Transverse colon (tissue), 4 donors: ENCODE measurements around the gene MYOF. TPM values are rescaled to one million over a fixed set of nuclear protein-coding genes. Genes with fewer than 3 reads are reported as not detected.
A peak's percentile ranks its signal among the peaks of the same experiment; 100 is the strongest.

Experiments
- DNase-seq: peaks from one replicate; pipeline ENCODE4 v3.0.0-alpha.2; 2019
- H3K27ac ChIP-seq, 4 donors: fragments of 200-600 bp; sonication (generic); 2 replicates each; pipeline ENCODE4 v1.5.1; 2016 to 2018; ENCODE audit warnings: inconsistent platforms in 4 of 4
- H3K27me3 ChIP-seq: fragments of 200-600 bp; sonication (generic); 2 replicates; pipeline ENCODE4 v1.5.1; 2017; ENCODE audit warnings: inconsistent platforms
- H3K36me3 ChIP-seq, 4 donors: fragments of 200-600 bp; sonication (generic); 2 replicates each; pipeline ENCODE4 v1.5.1; 2017 to 2019; ENCODE audit warnings: inconsistent platforms in 4 of 4
- H3K4me1 ChIP-seq, 4 donors: fragments of 200-600 bp; sonication (generic); 2 replicates each; pipeline ENCODE4 v1.5.1; 2017 to 2020; ENCODE audit warnings: inconsistent platforms in 4 of 4
- H3K4me3 ChIP-seq, 4 donors: fragments of 200-600 bp; sonication (generic); 1 replicate in 1 of 4; 2 replicates in 3 of 4; pipeline versions ENCODE4 v1.5.1 to v1.6.1; 2017 to 2019; ENCODE audit warnings: inconsistent platforms in 4 of 4
- H3K9me3 ChIP-seq, 2 donors: fragments of 200-600 bp; sonication (generic); 2 replicates each; pipeline ENCODE4 v1.5.1; 2017 to 2019; ENCODE audit warnings: inconsistent platforms in 2 of 2
- EP300 ChIP-seq: sonication (generic); formaldehyde crosslinking; IDR thresholded peaks from one replicate; pipeline ENCODE4 v1.6.1; 2017; ENCODE audit warnings: antibody characterized with exemption, low read depth
- POLR2A ChIP-seq: fragments of 450-650 bp; IDR thresholded peaks from one replicate; pipeline ENCODE4 v1.6.1; 2016; ENCODE audit warnings: antibody characterized with exemption, mild to moderate bottlenecking, moderate library complexity
- POLR2AphosphoS5 ChIP-seq, 3 donors: sonication (generic); formaldehyde crosslinking; IDR thresholded peaks; one replicate each; pipeline ENCODE4 v1.6.1; 2016; ENCODE audit warnings: antibody characterized with exemption in 3 of 3
- WGBS, 2 donors: methylation state at CpG; one replicate each; pipeline ENCODE4 v1.1.5; 2018; ENCODE audit warnings: low coverage in 1 of 2; 5-methylcytosine and 5-hydroxymethylcytosine counted together
- in situ Hi-C, 4 donors: fragments of 200-750 bp; cut with MboI; loops; one replicate each; pipeline versions ENCODE4 v1.15.0 to v1.15.1; 2017; ENCODE audit warnings: low sequenced_read_pairs in 3 of 4, low pct_ligation_motif_present in 1 of 4, low pct_unique_long_range_greater_than_20kb in 1 of 4
- intact Hi-C: fragments of 100-400 bp; cut with DNase I; formaldehyde crosslinking; loops from one replicate; pipeline ENCODE4 v1.15.1; 2023; ENCODE audit warnings: low total_unique reads
- total RNA-seq, 4 donors: library from RNA; depleted of rRNA; stranded (reverse); fragments of >200 nt; gene quantifications; one replicate each; pipeline ENCODE4 v1.1.0, GENCODE V29; 2016
- TF ChIP-seq, protein P1 (sequence below), 5 experiments: fragments of 200-600 bp in 3 of 5; fragments of 450-650 bp in 2 of 5; sonication (generic) in 3 of 5; IDR thresholded peaks; 1 replicate in 2 of 5; 2 replicates in 3 of 5; pipeline ENCODE4 v1.5.1; 2016 to 2017; ENCODE audit warnings: antibody characterized with exemption in 5 of 5, inconsistent platforms in 3 of 5, mild to moderate bottlenecking in 2 of 5, moderate library complexity in 1 of 5

Gene MYOF
- total RNA-seq, 4 donors from 2014 or later: 18.9 to 57.2 (median 50.2) TPM

DNA sequence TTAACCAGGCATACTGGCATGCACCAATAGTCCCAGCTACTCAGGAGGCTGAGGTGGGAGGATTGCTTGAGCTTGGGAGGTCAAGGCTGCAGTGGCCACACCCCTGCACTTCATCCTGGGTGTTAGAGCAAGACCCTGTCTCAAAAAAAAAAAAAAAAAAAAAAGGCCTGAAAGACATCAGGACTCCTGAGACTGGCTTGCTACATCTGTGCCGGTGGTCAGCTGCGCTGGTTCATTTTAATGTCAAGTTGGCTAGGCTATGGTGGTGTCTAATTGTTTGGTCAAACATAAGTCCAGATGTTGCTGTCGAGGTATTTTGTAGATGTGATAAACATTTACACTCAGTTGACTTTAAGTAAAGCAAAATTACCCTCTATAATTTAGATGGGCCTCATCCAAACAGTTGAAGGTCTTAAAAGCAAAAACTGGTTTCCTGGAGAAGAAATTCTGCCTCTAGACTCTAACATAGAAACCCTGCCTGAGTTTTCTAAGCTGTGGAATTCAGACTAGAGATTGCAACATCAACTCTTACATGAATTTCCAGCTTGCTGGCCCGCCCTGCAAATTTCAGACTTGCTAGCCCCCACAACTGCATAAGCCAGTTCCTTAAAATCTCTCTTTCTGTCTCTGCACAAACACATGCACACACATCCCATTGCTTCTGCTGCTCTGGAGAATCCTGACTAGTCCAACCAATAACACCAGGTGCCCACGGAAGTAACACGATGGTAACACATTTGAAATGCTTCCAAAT lies 18.2 kb downstream of the MYOF start:
- intact Hi-C loops: no loop called here
- WGBS, 2 donors: 49 to 55% methylated on average over 3 to 6 of the region's 6 CpGs
- H3K4me1 ChIP-seq: peaks cover 39 to 82% (median 51%) of the 10 kb centered on the region in 4 donors

DNA sequence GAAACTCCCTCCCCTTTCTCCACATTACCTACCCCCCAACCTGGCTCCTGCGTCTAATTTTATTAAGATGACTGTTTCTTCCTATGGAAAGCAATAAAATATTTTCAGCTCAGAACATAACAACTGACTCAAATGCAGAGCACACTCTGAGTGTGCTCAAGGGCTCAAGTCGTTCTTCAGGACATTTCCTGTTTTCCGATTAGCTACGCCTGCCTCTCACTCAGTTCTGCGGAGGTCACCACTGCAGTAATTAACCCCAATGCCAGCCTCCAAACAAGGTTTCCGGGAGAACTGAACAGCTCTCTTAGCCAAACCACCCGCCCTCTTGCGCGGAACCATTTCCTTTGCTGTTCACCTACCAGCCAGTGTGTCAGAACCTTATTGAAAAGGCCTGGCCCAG lies 19.3 kb downstream of the MYOF start:
- peaks cover 45 to 83% (median 56%) of the 10 kb centered on the region in 4 donors for H3K4me1 ChIP-seq
- no peaks in the 10 kb centered on the region for H3K9me3 ChIP-seq
- WGBS, 2 donors: 54 to 67% methylated on average over 7 to 9 of the region's 9 CpGs
- H3K27ac ChIP-seq: peak overlapping the region; percentile 86 to 97 (median 94)
- TF ChIP-seq, protein P1, sequence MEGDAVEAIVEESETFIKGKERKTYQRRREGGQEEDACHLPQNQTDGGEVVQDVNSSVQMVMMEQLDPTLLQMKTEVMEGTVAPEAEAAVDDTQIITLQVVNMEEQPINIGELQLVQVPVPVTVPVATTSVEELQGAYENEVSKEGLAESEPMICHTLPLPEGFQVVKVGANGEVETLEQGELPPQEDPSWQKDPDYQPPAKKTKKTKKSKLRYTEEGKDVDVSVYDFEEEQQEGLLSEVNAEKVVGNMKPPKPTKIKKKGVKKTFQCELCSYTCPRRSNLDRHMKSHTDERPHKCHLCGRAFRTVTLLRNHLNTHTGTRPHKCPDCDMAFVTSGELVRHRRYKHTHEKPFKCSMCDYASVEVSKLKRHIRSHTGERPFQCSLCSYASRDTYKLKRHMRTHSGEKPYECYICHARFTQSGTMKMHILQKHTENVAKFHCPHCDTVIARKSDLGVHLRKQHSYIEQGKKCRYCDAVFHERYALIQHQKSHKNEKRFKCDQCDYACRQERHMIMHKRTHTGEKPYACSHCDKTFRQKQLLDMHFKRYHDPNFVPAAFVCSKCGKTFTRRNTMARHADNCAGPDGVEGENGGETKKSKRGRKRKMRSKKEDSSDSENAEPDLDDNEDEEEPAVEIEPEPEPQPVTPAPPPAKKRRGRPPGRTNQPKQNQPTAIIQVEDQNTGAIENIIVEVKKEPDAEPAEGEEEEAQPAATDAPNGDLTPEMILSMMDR (IDR thresholded peaks at IDR 0.05): no peak
- TF ChIP-seq POLR2AphosphoS5 (IDR thresholded peaks at IDR 0.05): peak in 2 of 3 donors; percentile 11 to 25
- TF ChIP-seq POLR2A: no peak
- TF ChIP-seq EP300: peak; percentile 42
- H3K36me3 ChIP-seq: no peaks in the 10 kb centered on the region
- intact Hi-C loops: no loop called here
- no peaks in the 10 kb centered on the region for H3K27me3 ChIP-seq
- no peak overlapping the region for H3K4me3 ChIP-seq
- in situ Hi-C loops: no loop called here
- DNase-seq: no peak

More for the DNA sequence above, 18.2 kb downstream of the MYOF start:
- in situ Hi-C loops: no loop called here
- H3K9me3 ChIP-seq: no peaks in the 10 kb centered on the region
- no peaks in the 10 kb centered on the region for H3K36me3 ChIP-seq
- peak overlapping the region; percentile 86 to 97 (median 94) for H3K27ac ChIP-seq
- no peak overlapping the region for H3K4me3 ChIP-seq
- TF ChIP-seq EP300 (no peak), POLR2AphosphoS5 (IDR thresholded peaks at IDR 0.05) (peak in 2 of 3 donors; percentile 12 to 36), POLR2A (no peak)
- TF ChIP-seq, protein P1 (IDR thresholded peaks at IDR 0.05): no peak
- DNase-seq: peak; percentile 37
- no peaks in the 10 kb centered on the region for H3K27me3 ChIP-seq

DNA sequence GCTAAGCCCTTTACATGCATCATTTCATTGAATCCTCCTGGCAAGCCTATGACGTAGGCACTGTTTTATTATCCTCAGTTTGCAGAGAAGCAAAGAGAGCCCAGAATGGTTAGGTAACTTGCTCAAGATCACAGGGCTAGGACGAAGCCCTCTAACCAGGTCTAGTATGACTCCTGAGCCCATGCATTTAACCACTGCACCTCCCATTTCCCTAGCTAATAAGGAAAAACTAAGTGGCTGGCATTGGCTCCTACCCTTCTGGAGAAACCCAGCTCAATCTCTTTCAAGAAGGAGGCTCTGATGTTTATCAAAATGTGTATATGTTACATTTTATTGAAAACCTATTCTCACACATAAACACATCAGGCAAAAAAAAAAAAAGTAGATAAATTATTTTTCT lies 19.8 kb downstream of the MYOF start:
- H3K9me3 ChIP-seq: no peaks in the 10 kb centered on the region
- H3K27me3 ChIP-seq: no peaks in the 10 kb centered on the region
- no peaks in the 10 kb centered on the region for H3K36me3 ChIP-seq
- in situ Hi-C loops: no loop called here
- 30% methylated on average over 2 of the region's 2 CpGs; no CpG with 5 or more reads in 1 of the 2 donors for WGBS, 2 donors
- peaks cover 46 to 84% (median 58%) of the 10 kb centered on the region in 4 donors for H3K4me1 ChIP-seq
- no peak for DNase-seq
- intact Hi-C loops: no loop called here
- TF ChIP-seq POLR2AphosphoS5 (IDR thresholded peaks at IDR 0.05) (no peak), EP300 (no peak), POLR2A (no peak)
- TF ChIP-seq, protein P1 (IDR thresholded peaks at IDR 0.05): no peak
- H3K27ac ChIP-seq: peak overlapping the region; percentile 86 to 97 (median 94)
- no peak overlapping the region for H3K4me3 ChIP-seq

DNA sequence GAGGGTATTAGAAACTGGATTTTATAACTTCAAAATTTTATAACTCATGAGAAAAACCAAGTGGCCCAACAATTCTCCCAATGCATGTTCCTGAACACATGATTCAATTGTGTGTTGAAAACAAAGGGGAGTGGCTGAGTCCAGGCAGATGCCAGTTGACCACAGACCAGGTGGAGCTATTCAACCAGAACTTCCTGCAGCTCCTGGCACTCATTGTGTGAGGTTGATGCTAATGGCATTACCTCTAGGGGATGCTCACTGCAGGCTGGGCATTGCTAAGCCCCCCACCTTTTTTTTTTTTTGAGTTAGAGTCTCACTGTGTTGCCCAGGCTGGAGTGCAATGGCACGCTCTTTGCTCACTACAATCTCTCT lies 20.3 kb downstream of the MYOF start:
- Histone ChIP-seq H3K27me3 (no peaks in the 10 kb centered on the region), H3K4me1 (peaks cover 43 to 82% (median 56%) of the 10 kb centered on the region in 4 donors), H3K9me3 (no peaks in the 10 kb centered on the region), H3K4me3 (no peak overlapping the region), H3K36me3 (no peaks in the 10 kb centered on the region), H3K27ac (peak overlapping the region; percentile 86 to 97 (median 94))
- DNase-seq: no peak
- WGBS, 2 donors: 86% methylated on average over 1 of the region's 1 CpG; no CpG with 5 or more reads in 1 of the 2 donors
- no peak for TF ChIP-seq POLR2A
- TF ChIP-seq POLR2AphosphoS5 (IDR thresholded peaks at IDR 0.05): no peak
- no peak for TF ChIP-seq EP300
- TF ChIP-seq, protein P1 (IDR thresholded peaks at IDR 0.05): no peak
- intact Hi-C loops (no loop called here), in situ Hi-C loops (no loop called here)
